Measurements from ENCODE around the gene RCOR1. TPM values are rescaled to one million over a fixed set of nuclear protein-coding genes. Genes with fewer than 3 reads are reported as not detected.

The RCOR1 gene
- total RNA-seq, 1 experiment from 2014 or later: 25.4 TPM

- Mint-ChIP-seq H3K4me1 (peaks cover 30% of the 10 kb centered on the region), H3K4me3 (no peak overlapping the region), H3K27me3 (ENCODE audit: low read depth) (no peaks in the 10 kb centered on the region; the same call in 1 of the 2 replicates), H3K36me3 (no peaks in the 10 kb centered on the region), H3K27ac (no peak overlapping the region), H3K9me3 (no peaks in the 10 kb centered on the region; the same call in 1 of the 2 replicates)
- ChIA-PET CTCF (interaction anchor here (0.9 to 1.7 kb wide), 2 partner anchors 15 to 233 kb away, joined by 3 to 4 read pairs; no protein-coding TSS in a partner anchor), POLR2A (no interaction called here)
- DNase-seq (ENCODE audit: low spot score): no peak
- no peak for ATAC-seq
- no peak for TF ChIP-seq CREM (CRISPR knock-in tag; IDR thresholded peaks at IDR 0.05)
- no peak for TF ChIP-seq SP1 (CRISPR knock-in tag; conservative IDR thresholded peaks at IDR 0.05)
- TF ChIP-seq ATF6 (CRISPR knock-in tag; IDR thresholded peaks at IDR 0.05): no peak
- TF ChIP-seq NR1H2 (CRISPR knock-in tag; IDR thresholded peaks at IDR 0.05): no peak
- no peak for TF ChIP-seq NR3C1 (CRISPR knock-in tag; conservative IDR thresholded peaks at IDR 0.05; ENCODE audit: low read depth)
- no peak for TF ChIP-seq CDX4 (CRISPR knock-in tag; IDR thresholded peaks at IDR 0.05; ENCODE audit: borderline replicate concordance)
- TF ChIP-seq ZNF416 (CRISPR knock-in tag; IDR thresholded peaks at IDR 0.05): no peak
- no peak for TF ChIP-seq FOXP1 (CRISPR knock-in tag; IDR thresholded peaks at IDR 0.05; ENCODE audit: borderline replicate concordance)
- TF ChIP-seq ZBTB21 (CRISPR knock-in tag; IDR thresholded peaks at IDR 0.05; ENCODE audit: borderline replicate concordance): no peak
These were observed 165.2 kb downstream of the RCOR1 start for GRCh38 chr14:102757646-102758045.

GRCh38 chr14:102758087-102758486 lies 165.6 kb downstream of the RCOR1 start:
- ChIA-PET CTCF (interaction anchor here (0.9 to 1.7 kb wide), 2 partner anchors 15 to 234 kb away, joined by 3 to 4 read pairs; no protein-coding TSS in a partner anchor), POLR2A (no interaction called here)
- ATAC-seq (no peak), DNase-seq (ENCODE audit: low spot score) (no peak)
- Mint-ChIP-seq H3K4me1 (peaks cover 30% of the 10 kb centered on the region), H3K4me3 (no peak overlapping the region), H3K9me3 (no peaks in the 10 kb centered on the region; the same call in 1 of the 2 replicates), H3K27ac (no peak overlapping the region), H3K27me3 (ENCODE audit: low read depth) (no peaks in the 10 kb centered on the region; the same call in 1 of the 2 replicates), H3K36me3 (no peaks in the 10 kb centered on the region)
- no peak for TF ChIP-seq MYBL2 (CRISPR knock-in tag; IDR thresholded peaks at IDR 0.05)
- TF ChIP-seq ZNF219 (CRISPR knock-in tag; IDR thresholded peaks at IDR 0.05; ENCODE audit: borderline replicate concordance): no peak
- TF ChIP-seq NR1H2 (CRISPR knock-in tag; IDR thresholded peaks at IDR 0.05): no peak
- no peak for TF ChIP-seq MXD4 (CRISPR knock-in tag; IDR thresholded peaks at IDR 0.05; ENCODE audit: borderline replicate concordance)
- TF ChIP-seq SP1 (CRISPR knock-in tag; conservative IDR thresholded peaks at IDR 0.05): no peak
- no peak for TF ChIP-seq ERG (CRISPR knock-in tag; IDR thresholded peaks at IDR 0.05)
- TF ChIP-seq GABPB1 (CRISPR knock-in tag; IDR thresholded peaks at IDR 0.05): no peak
- no peak for TF ChIP-seq ZMAT4 (CRISPR knock-in tag; IDR thresholded peaks at IDR 0.05)
- TF ChIP-seq ZNF396 (CRISPR knock-in tag; IDR thresholded peaks at IDR 0.05; ENCODE audit: borderline replicate concordance): no peak
- no peak for TF ChIP-seq ZNF532 (CRISPR knock-in tag; IDR thresholded peaks at IDR 0.05; ENCODE audit: borderline replicate concordance)
- no peak for TF ChIP-seq FOXJ3 (CRISPR knock-in tag; IDR thresholded peaks at IDR 0.05; ENCODE audit: borderline replicate concordance)
- TF ChIP-seq CTCF (IDR thresholded peaks at IDR 0.05): no peak
- TF ChIP-seq CDX4 (CRISPR knock-in tag; IDR thresholded peaks at IDR 0.05; ENCODE audit: borderline replicate concordance): no peak
